Upper lobe of right lung (tissue), 1 donor: Measurements from ENCODE around the gene KRI1. TPM values are rescaled to one million over a fixed set of nuclear protein-coding genes. Genes with fewer than 3 reads are reported as not detected.

ENCODE experiments used
- ATAC-seq: fragments of 200-7000 bp; cut with Tn5 transposase; one replicate; pipeline ENCODE4 v1.9.1; 2020; ENCODE audit warnings: mild to moderate bottlenecking, moderate library complexity
- DNase-seq: peaks from one replicate; pipeline ENCODE4 v3.0.0-alpha.2; 2020
- H3K27ac ChIP-seq: fragments of 200-600 bp; one replicate; pipeline ENCODE4 v1.8.0; 2022
- H3K27me3 ChIP-seq: fragments of 200-600 bp; one replicate; pipeline ENCODE4 v1.8.0; 2022; ENCODE audit warnings: mild to moderate bottlenecking
- H3K36me3 ChIP-seq: fragments of 200-600 bp; one replicate; pipeline ENCODE4 v1.8.0; 2022
- H3K4me1 ChIP-seq: fragments of 200-600 bp; one replicate; pipeline ENCODE4 v1.8.0; 2022
- H3K4me3 ChIP-seq: fragments of 200-600 bp; one replicate; pipeline ENCODE4 v1.8.0; 2022; ENCODE audit warnings: mild to moderate bottlenecking
- H3K9me3 ChIP-seq: fragments of 200-600 bp; one replicate; pipeline ENCODE4 v1.8.0; 2022
- CTCF ChIP-seq: fragments of 200-600 bp; IDR thresholded peaks from one replicate; pipeline ENCODE4 v1.8.0; 2022; ENCODE audit warnings: antibody characterized with exemption
- intact Hi-C: fragments of 100-400 bp; cut with DNase I; formaldehyde crosslinking; loops from one replicate; pipeline ENCODE4 v1.11.0; 2022
- total RNA-seq: library from RNA; stranded (reverse); fragmentation: NEBNext Ultra II Directional; extraction: Animal tissue kit (Norgen Biotek cat#: 25700); gene quantifications from one replicate; pipeline ENCODE4 v1.2.1, GENCODE V29; 2021
- donor health status: DM: no; HTN: yes; CAD: no; lungs with severe emphysema.

KRI1 gene
- total RNA-seq, 1 donor from 2014 or later = 19.6 TPM

- no peaks in the 10 kb centered on the region for H3K9me3 ChIP-seq
- H3K27ac ChIP-seq = peak overlapping the region; percentile 95
- peak; percentile 18 for ATAC-seq
- DNase-seq = peak; percentile 72
- peaks cover 35% of the 10 kb centered on the region for H3K4me1 ChIP-seq
- no peaks in the 10 kb centered on the region for H3K27me3 ChIP-seq
- intact Hi-C loops = no loop called here
- H3K36me3 ChIP-seq = no peaks in the 10 kb centered on the region
- H3K4me3 ChIP-seq = peak overlapping the region; percentile 96
- TF ChIP-seq CTCF = no peak
Observed at GRCh38 chr19:10603084-10603872, 37.5 kb upstream of the KRI1 start.

GRCh38 chr19:10602330-10603083 lies 36.7 kb upstream of the KRI1 start:
- Histone ChIP-seq H3K9me3 (no peaks in the 10 kb centered on the region), H3K4me1 (peaks cover 35% of the 10 kb centered on the region), H3K36me3 (no peaks in the 10 kb centered on the region), H3K4me3 (peak overlapping the region; percentile 96), H3K27me3 (no peaks in the 10 kb centered on the region), H3K27ac (peak overlapping the region; percentile 95)
- intact Hi-C loops = no loop called here
- TF ChIP-seq CTCF = no peak
- ATAC-seq (peak; percentile 97), DNase-seq (peak; percentile 93)

- H3K9me3 ChIP-seq = no peaks in the 10 kb centered on the region
- H3K4me3 ChIP-seq = no peak overlapping the region
- no peak for DNase-seq
- H3K27ac ChIP-seq = no peak overlapping the region
- intact Hi-C loops = no loop called here
- H3K4me1 ChIP-seq = peaks cover 40% of the 10 kb centered on the region
- no peak for ATAC-seq
- H3K27me3 ChIP-seq = no peaks in the 10 kb centered on the region
- no peaks in the 10 kb centered on the region for H3K36me3 ChIP-seq
- TF ChIP-seq CTCF = no peak
Observed at GRCh38 chr19:10601999-10602329, 36.2 kb upstream of the KRI1 start.

- TF ChIP-seq CTCF = no peak
- H3K27ac ChIP-seq = no peak overlapping the region
Observed at GRCh38 chr19:10600149-10600548, 34.3 kb upstream of the KRI1 start.

GRCh38 chr19:10593820-10594637 lies 28.2 kb upstream of the KRI1 start:
- Histone ChIP-seq H3K4me1 (peaks cover 30% of the 10 kb centered on the region), H3K27me3 (no peaks in the 10 kb centered on the region), H3K27ac (peak overlapping the region; percentile 65), H3K4me3 (no peak overlapping the region), H3K36me3 (no peaks in the 10 kb centered on the region), H3K9me3 (no peaks in the 10 kb centered on the region)
- no peak for TF ChIP-seq CTCF
- DNase-seq = peak; percentile 69
- ATAC-seq = peak; percentile 58
- intact Hi-C loops = no loop called here

More at GRCh38 chr19:10600149-10600548, 34.3 kb upstream of the KRI1 start:
- H3K27me3 ChIP-seq = no peaks in the 10 kb centered on the region
- no peak overlapping the region for H3K4me3 ChIP-seq
- no peaks in the 10 kb centered on the region for H3K9me3 ChIP-seq
- no peaks in the 10 kb centered on the region for H3K36me3 ChIP-seq
- ATAC-seq (no peak), DNase-seq (no peak)
- intact Hi-C loops = no loop called here
- H3K4me1 ChIP-seq = peaks cover 45% of the 10 kb centered on the region
